ENCODE measurements around the gene PCCA.

GRCh38 chr13:100546713-100547405 lies 458.0 kb downstream of the PCCA start:
- no peak for TF ChIP-seq CTCF (conservative IDR thresholded peaks at IDR 0.05)
- TF ChIP-seq EZH2 (IDR thresholded peaks at IDR 0.05; ENCODE audit: low read depth) = no peak

Measured in PC-9 (cell line).